Neutrophil (primary cell): ENCODE measurements around the gene PAH.

Experiments
- H3K27ac ChIP-seq: fragments of 200-600 bp; sonication (generic); 2 replicates; pipeline ENCODE4 v1.5.1; 2016; ENCODE audit warnings: mild to moderate bottlenecking, moderate library complexity
- H3K27me3 ChIP-seq: fragments of 200-600 bp; sonication (generic); 2 replicates; pipeline ENCODE4 v1.6.0; 2016; ENCODE audit warnings: mild to moderate bottlenecking
- H3K36me3 ChIP-seq: fragments of 200-600 bp; sonication (generic); 2 replicates; pipeline ENCODE4 v1.5.1; 2017
- H3K4me1 ChIP-seq, 2 experiments: fragments of 200-600 bp in 1 of 2; sonication (generic) in 1 of 2; 1 replicate in 1 of 2; 2 replicates in 1 of 2; pipeline versions ENCODE4 v1.5.1 to v1.6.1; 2013 to 2016; ENCODE audit warnings: low read depth in 1 of 2, low read length in 1 of 2, mild to moderate bottlenecking in 1 of 2, moderate library complexity in 1 of 2; ENCODE audit not compliant: control insufficient read depth in 1 of 2, insufficient read depth in 1 of 2
- H3K4me3 ChIP-seq, 2 experiments: fragments of 200-600 bp in 1 of 2; sonication (generic) in 1 of 2; 1 replicate in 1 of 2; 2 replicates in 1 of 2; pipeline ENCODE4 v1.5.1; 2013 to 2016; ENCODE audit warnings: low read depth in 1 of 2, low read length in 1 of 2, mild to moderate bottlenecking in 1 of 2, moderate library complexity in 1 of 2
- H3K9me3 ChIP-seq: fragments of 200-600 bp; sonication (generic); 2 replicates; pipeline ENCODE4 v1.5.1; 2016
- TF ChIP-seq, protein P1 (sequence below): fragments of 200-600 bp; sonication (generic); IDR thresholded peaks from 2 replicates; pipeline ENCODE4 v1.5.1; 2016; ENCODE audit warnings: antibody characterized with exemption

The PAH gene

DNA sequence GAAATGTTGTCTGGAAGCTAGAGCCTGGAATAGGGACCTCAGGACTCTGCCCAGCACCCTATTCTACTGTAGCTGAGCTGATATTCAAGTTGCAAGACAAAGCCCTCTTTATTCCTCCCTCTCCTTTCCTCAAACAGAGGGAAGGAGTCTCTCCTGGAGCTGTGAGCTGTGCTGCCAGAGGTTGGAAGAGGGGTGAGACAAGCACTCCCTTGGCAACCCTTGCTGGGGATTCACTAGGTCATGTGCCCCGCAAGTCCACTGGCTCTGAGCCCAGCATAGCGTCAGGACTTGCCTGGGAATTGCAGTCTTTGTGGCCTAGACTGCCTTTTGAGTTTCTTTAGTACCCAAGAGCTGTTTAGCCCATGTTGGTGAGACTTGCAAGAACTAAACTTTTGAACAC lies 29.0 kb upstream of the PAH start:
- TF ChIP-seq, protein P1, sequence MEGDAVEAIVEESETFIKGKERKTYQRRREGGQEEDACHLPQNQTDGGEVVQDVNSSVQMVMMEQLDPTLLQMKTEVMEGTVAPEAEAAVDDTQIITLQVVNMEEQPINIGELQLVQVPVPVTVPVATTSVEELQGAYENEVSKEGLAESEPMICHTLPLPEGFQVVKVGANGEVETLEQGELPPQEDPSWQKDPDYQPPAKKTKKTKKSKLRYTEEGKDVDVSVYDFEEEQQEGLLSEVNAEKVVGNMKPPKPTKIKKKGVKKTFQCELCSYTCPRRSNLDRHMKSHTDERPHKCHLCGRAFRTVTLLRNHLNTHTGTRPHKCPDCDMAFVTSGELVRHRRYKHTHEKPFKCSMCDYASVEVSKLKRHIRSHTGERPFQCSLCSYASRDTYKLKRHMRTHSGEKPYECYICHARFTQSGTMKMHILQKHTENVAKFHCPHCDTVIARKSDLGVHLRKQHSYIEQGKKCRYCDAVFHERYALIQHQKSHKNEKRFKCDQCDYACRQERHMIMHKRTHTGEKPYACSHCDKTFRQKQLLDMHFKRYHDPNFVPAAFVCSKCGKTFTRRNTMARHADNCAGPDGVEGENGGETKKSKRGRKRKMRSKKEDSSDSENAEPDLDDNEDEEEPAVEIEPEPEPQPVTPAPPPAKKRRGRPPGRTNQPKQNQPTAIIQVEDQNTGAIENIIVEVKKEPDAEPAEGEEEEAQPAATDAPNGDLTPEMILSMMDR, result no peak
- H3K4me3 ChIP-seq, result no peak overlapping the region

DNA sequence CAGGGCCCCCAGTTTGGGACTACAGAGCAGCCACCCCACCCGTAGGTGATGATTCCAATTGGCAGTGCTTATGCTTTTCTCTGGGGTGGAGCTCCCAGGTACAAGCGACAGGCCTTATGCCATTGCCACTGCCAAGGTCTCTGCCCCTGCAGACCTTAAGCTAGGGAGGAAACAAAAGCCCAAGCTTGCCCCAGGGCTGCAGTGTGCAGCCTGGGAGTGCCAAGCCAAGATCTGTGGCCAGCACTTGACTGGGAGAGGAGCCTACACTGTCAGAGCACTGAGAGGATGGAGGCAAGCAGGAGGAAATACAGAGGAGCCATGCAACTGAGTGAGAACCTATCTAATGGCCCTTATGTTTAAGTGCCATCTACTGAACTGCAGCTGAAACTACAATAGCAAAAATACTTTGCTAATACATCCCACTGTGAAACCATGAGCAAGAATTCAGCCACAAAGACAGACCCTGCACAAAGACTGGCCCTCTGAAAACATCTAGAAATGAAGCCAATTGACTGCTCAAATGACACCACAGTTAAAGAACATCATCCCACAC lies 22.7 kb upstream of the PAH start:
- TF ChIP-seq, protein P1, result no peak
- Histone ChIP-seq H3K9me3 (no peaks in the 10 kb centered on the region), H3K27me3 (no peaks in the 10 kb centered on the region)

More for the DNA sequence above, 29.0 kb upstream of the PAH start:
- no peaks in the 10 kb centered on the region for H3K36me3 ChIP-seq
- no peaks in the 10 kb centered on the region for H3K9me3 ChIP-seq
- no peaks in the 10 kb centered on the region for H3K4me1 ChIP-seq
- H3K27ac ChIP-seq, result no peak overlapping the region
- H3K27me3 ChIP-seq, result peaks cover 27% of the 10 kb centered on the region

DNA sequence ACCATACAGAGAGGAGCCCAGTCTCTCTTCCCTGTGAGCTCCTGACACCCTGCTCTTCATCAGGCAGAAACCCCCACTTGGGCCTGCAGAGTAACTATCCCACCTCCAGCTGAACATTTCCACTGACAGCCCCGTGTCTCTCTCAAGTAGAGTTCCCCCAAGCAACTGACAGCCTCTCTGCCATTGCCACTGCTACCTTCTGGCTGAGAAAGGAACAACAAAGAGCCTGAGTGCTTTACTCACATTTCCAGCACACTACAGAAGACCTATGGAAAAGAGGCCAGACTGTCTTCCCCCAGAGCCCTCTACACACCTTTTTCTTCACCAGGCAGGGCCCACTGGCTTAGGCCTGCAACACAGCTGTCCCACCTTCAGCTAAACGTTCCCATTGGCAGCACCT lies 22.0 kb upstream of the PAH start:
- H3K36me3 ChIP-seq, result no peaks in the 10 kb centered on the region
- no peak overlapping the region for H3K27ac ChIP-seq
- TF ChIP-seq, protein P1, result no peak
- no peaks in the 10 kb centered on the region for H3K9me3 ChIP-seq
- H3K4me1 ChIP-seq, result no peaks in the 10 kb centered on the region
- H3K4me3 ChIP-seq, result no peak overlapping the region
- no peaks in the 10 kb centered on the region for H3K27me3 ChIP-seq

More for the DNA sequence above, 22.7 kb upstream of the PAH start:
- H3K4me3 ChIP-seq, result no peak overlapping the region
- H3K4me1 ChIP-seq, result no peaks in the 10 kb centered on the region
- H3K36me3 ChIP-seq, result no peaks in the 10 kb centered on the region
- no peak overlapping the region for H3K27ac ChIP-seq

DNA sequence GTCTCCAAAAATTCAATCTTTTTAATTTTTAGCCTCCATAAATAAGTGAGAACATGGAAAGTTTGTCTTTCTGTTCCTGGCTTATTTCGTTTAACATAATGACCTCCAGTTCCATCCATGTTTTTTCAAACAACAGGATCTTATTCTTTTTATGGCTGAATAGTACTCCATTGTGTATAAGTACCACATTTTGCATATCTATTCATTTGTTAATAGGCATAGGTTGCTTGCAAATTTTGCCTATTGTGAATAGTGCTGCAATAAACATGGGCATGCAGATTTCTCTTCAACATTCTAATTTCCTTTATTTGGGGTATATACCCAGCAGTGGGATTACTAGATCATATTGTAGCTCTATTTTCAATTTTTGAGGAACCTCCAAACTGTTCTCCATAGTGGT lies 16.1 kb upstream of the PAH start:
- Histone ChIP-seq H3K36me3 (no peaks in the 10 kb centered on the region), H3K4me3 (no peak overlapping the region), H3K27me3 (no peaks in the 10 kb centered on the region), H3K27ac (no peak overlapping the region), H3K4me1 (no peaks in the 10 kb centered on the region), H3K9me3 (no peaks in the 10 kb centered on the region)
- TF ChIP-seq, protein P1, result no peak

DNA sequence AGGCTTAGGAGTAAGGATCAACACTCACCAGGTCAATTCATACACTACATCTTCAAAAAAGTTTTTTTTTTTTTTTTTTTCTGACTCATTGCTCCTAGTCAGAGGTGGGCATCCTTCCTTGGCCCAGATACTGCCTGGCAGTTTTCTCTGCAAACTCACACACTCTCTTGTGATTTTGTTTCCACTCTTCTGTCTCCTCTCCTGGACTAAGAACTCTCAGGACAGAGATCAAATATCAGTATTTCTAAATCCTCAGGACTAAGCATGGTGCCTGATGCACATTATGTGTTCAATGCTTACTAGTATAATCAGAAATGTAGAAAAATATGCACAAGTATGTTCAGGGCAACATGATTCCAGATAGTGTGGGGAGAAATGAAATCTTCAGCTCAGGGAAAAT lies 10.2 kb upstream of the PAH start:
- TF ChIP-seq, protein P1, result no peak
- Histone ChIP-seq H3K27me3 (no peaks in the 10 kb centered on the region), H3K4me1 (no peaks in the 10 kb centered on the region), H3K27ac (no peak overlapping the region), H3K9me3 (no peaks in the 10 kb centered on the region), H3K4me3 (no peak overlapping the region), H3K36me3 (no peaks in the 10 kb centered on the region)

DNA sequence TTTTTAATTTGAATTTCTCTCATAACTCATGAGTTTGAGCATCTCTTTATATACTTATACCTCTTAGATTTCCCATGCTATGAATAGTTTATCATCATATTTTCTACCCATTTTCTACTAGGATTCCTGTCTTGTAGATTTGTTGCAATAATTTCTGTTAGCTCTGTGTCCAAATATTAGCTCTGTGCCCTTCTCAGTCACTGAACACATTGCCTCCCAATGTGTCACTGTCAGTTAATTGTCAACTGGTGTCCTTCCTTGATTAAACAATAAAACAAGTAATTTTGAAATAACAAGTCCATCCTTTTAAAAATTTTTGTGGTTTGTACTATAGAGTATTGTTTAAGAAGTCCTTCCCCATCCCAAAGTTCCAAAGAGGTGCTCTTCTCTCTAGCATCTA lies 4.2 kb upstream of the PAH start:
- H3K36me3 ChIP-seq, result no peaks in the 10 kb centered on the region
- H3K4me3 ChIP-seq, result no peak overlapping the region
- H3K27ac ChIP-seq, result no peak overlapping the region
- no peaks in the 10 kb centered on the region for H3K9me3 ChIP-seq
- TF ChIP-seq, protein P1, result no peak
- H3K27me3 ChIP-seq, result peaks cover 19% of the 10 kb centered on the region
- no peaks in the 10 kb centered on the region for H3K4me1 ChIP-seq
